HL-60 (cell line): ENCODE results near the gene PRR33.
A peak's percentile ranks its signal among the peaks of the same experiment; 100 is the strongest.

Experiments
- DNase-seq, 2 experiments: peaks; one replicate each; pipeline ENCODE4 v3.0.0-alpha.2; 2010 to 2020; ENCODE audit warnings: low read depth in 1 of 2, low spot score in 1 of 2
- H3K27ac ChIP-seq: fragments of 250-450 bp; sonication (Bioruptor Pico); replicated peaks from 2 replicates; pipeline ENCODE4 v1.5.1; 2020; ENCODE audit warnings: mild to moderate bottlenecking, moderate library complexity
- H3K27me3 ChIP-seq: fragments of 250-450 bp; sonication (Bioruptor Pico); 2 replicates; pipeline ENCODE4 v1.5.1; 2021; ENCODE audit warnings: mild to moderate bottlenecking, moderate library complexity; ENCODE audit not compliant: insufficient read depth, poor library complexity, severe bottlenecking
- H3K4me3 ChIP-seq: replicated peaks from 2 replicates; pipeline ENCODE4 v1.5.1; 2011; ENCODE audit warnings: mild to moderate bottlenecking, control low read depth, low read length; ENCODE audit not compliant: insufficient read depth
- CTCF ChIP-seq: IDR thresholded peaks from one replicate; pipeline ENCODE4 v1.5.1; 2011; ENCODE audit warnings: low read length, control low read depth, inconsistent platforms; ENCODE audit not compliant: insufficient read depth
- GABPA ChIP-seq: IDR thresholded peaks from 2 replicates; pipeline ENCODE4 v1.6.1; 2012; ENCODE audit warnings: low read depth
- POLR2AphosphoS5 ChIP-seq: IDR thresholded peaks from 2 replicates; pipeline ENCODE4 v1.6.1; 2012; ENCODE audit warnings: low read depth
- REST ChIP-seq: IDR thresholded peaks from 2 replicates; pipeline ENCODE4 v1.6.1; 2012; ENCODE audit warnings: low read depth; ENCODE audit not compliant: insufficient replicate concordance
- SPI1 ChIP-seq: IDR thresholded peaks from 2 replicates; pipeline ENCODE4 v1.6.1; 2012; ENCODE audit warnings: low read depth, mild to moderate bottlenecking, borderline replicate concordance

The PRR33 gene

DNA sequence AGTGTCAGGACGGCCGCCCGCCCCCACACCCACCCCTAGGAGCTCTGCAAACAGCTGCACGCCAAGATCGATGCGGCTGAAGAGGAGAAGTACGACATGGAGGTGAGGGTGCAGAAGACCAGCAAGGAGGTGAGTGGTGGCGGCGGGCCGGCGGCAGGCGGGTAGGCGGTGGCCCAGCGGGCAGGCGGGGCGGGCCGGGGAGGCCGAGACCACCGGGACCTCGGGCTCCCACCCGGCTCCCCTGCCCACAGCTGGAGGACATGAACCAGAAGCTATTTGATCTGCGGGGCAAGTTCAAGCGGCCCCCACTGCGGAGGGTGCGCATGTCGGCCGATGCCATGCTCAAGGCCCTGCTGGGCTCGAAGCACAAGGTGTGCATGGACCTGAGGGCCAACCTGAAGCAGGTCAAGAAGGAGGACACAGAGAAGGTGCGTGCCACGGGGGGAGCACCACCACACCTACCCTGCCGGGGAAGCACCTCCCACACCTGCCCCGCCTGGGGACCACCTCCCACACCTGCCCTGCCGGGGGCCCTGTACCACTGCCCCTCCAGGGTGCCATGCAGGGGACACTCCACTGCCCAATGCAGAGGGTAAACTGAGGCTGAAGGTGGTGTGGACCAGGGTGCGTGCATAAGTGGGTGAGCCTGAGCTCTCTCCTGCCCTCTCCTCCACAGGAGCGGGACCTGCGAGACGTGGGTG is 50.8 kb downstream of the PRR33 start:
- no peaks in the 10 kb centered on the region for H3K27me3 ChIP-seq
- TF ChIP-seq REST: no peak
- TF ChIP-seq POLR2AphosphoS5: no peak
- peak overlapping the region; percentile 70 for H3K27ac ChIP-seq
- no peak for DNase-seq
- peak overlapping the region; percentile 42 for H3K4me3 ChIP-seq

DNA sequence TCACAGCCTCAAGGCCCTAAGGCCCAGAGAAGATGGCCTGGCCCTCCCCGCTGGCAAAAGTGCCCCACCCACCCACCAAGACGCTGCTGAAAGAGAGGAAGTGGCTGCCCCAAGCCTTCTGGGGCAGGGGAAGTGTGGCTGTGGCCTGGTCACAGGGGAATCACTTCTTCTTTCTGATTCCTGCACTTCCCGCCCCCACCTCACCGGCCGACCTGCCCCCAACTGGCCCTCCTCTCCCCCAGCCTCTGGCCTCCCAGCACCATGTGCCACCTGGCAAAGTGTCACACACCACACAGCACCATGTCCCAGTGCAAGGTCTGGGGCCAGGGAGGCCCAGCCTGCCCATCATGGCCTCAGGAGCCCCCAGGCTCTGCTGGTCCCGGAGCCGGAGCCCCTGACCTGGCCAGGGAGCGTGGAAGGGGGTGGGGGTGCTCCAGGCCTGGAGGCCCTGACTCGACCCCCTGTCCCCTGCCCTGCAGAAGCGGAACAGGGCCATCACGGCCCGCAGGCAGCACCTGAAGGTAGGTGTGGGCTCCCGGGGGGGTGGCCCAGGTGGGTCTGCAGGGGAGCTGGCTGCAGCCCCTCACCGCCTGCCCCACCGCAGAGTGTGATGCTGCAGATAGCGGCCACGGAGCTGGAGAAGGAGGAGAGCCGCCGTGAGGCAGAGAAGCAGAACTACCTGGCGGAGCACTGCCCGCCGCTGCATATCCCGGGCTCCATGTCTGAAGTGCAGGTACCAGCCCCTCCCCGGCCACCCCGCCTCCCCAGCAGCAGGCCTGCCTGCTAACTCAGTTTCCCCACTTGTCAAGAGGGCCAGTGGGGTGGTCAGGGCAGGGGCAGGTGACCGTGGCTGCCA is 51.5 kb downstream of the PRR33 start:
- Histone ChIP-seq H3K27me3 (peaks cover 3% of the 10 kb centered on the region), H3K4me3 (peak overlapping the region; percentile 42)

GRCh38 chr11:1839204-1839923 is 52.3 kb downstream of the PRR33 start:
- Histone ChIP-seq H3K27ac (peak overlapping the region; percentile 54), H3K27me3 (peaks cover 5% of the 10 kb centered on the region), H3K4me3 (no peak overlapping the region)
- TF ChIP-seq POLR2AphosphoS5 (no peak), SPI1 (no peak), CTCF (no peak), REST (no peak), GABPA (no peak)
- DNase-seq: no peak

More for the DNA sequence above, 51.5 kb downstream of the PRR33 start:
- TF ChIP-seq REST (no peak), GABPA (no peak), CTCF (peak; percentile 3), SPI1 (peak; percentile 100), POLR2AphosphoS5 (peak; percentile 60)
- peak; percentile 70 to 91 for DNase-seq
- H3K27ac ChIP-seq: peak overlapping the region; percentile 70
